ENCODE results near the gene MRPL16. TPM values are rescaled to one million over a fixed set of nuclear protein-coding genes. Genes with fewer than 3 reads are reported as not detected.

Gene MRPL16
- total RNA-seq, 1 experiment from 2014 or later, result 70.1 TPM

GRCh38 chr11:59756558-59756840 is 54.1 kb downstream of the MRPL16 start:
- Histone ChIP-seq H3K4me2 (ENCODE audit: low read depth, low read length, poor library complexity, severe bottlenecking) (no peak overlapping the region), H2AFZ (ENCODE audit: low read length) (no peak overlapping the region), H3K79me2 (ENCODE audit: low read length) (no peaks in the 10 kb centered on the region), H4K20me1 (ENCODE audit: insufficient read depth, low read depth, low read length) (no peaks in the 10 kb centered on the region), H3K4me3 (ENCODE audit: low read length) (no peak overlapping the region), H3K36me3 (ENCODE audit: insufficient read depth, low read length) (no peaks in the 10 kb centered on the region), H3K27me3 (ENCODE audit: low read length) (no peaks in the 10 kb centered on the region), H3K27ac (ENCODE audit: low read length) (no peak overlapping the region), H3K4me1 (ENCODE audit: low read length) (peaks cover 16% of the 10 kb centered on the region), H3K9me2 (replicated peaks; ENCODE audit: insufficient read depth, low read length) (no peaks in the 10 kb centered on the region), H3K9me3 (ENCODE audit: low read length) (no peaks in the 10 kb centered on the region), H3K9ac (ENCODE audit: low read length) (no peak overlapping the region)
- no peak for DNase-seq

Other genes starting within 250 kb of the MRPL16 start
- gene OSBP, start 195.0 kb downstream of the MRPL16 start, total RNA-seq (2014; rRNA removed; shearing (Covaris generic); ENCODE audit: low replicate concordance), result 17.2 and 29.7 TPM in 2 replicates
- 14.2 and 31.9 TPM in 2 replicates for gene PATL1, start 141.7 kb downstream of the MRPL16 start, total RNA-seq (2014; rRNA removed; shearing (Covaris generic); ENCODE audit: low replicate concordance)
- not detected in 2 replicates for gene OR10V1, start 96.9 kb downstream of the MRPL16 start, total RNA-seq (2014; rRNA removed; shearing (Covaris generic); ENCODE audit: low replicate concordance)
- 7.9 and 14.6 TPM in 2 replicates for gene STX3, start 55.4 kb downstream of the MRPL16 start, total RNA-seq (2014; rRNA removed; shearing (Covaris generic); ENCODE audit: low replicate concordance)
- not detected in 2 replicates for gene CBLIF, start 34.7 kb upstream of the MRPL16 start, total RNA-seq (2014; rRNA removed; shearing (Covaris generic); ENCODE audit: low replicate concordance)
- not detected in 2 replicates for gene TCN1, start 55.7 kb upstream of the MRPL16 start, total RNA-seq (2014; rRNA removed; shearing (Covaris generic); ENCODE audit: low replicate concordance)
- gene OOSP3, start 68.0 kb upstream of the MRPL16 start, total RNA-seq (2014; rRNA removed; shearing (Covaris generic); ENCODE audit: low replicate concordance), result not detected in 2 replicates
- gene OOSP1, start 127.7 kb upstream of the MRPL16 start, total RNA-seq (2014; rRNA removed; shearing (Covaris generic); ENCODE audit: low replicate concordance), result not detected in 2 replicates
- not detected in 2 replicates for gene OOSP4A, start 153.3 kb upstream of the MRPL16 start, total RNA-seq (2014; rRNA removed; shearing (Covaris generic); ENCODE audit: low replicate concordance)
- gene OOSP4B, start 206.4 kb upstream of the MRPL16 start, total RNA-seq (2014; rRNA removed; shearing (Covaris generic); ENCODE audit: low replicate concordance), result not detected in 2 replicates
- not detected in 2 replicates for gene OOSP2, start 229.6 kb upstream of the MRPL16 start, total RNA-seq (2014; rRNA removed; shearing (Covaris generic); ENCODE audit: low replicate concordance)
- gene MS4A3, start 245.9 kb upstream of the MRPL16 start, total RNA-seq (2014; rRNA removed; shearing (Covaris generic); ENCODE audit: low replicate concordance), result not detected in 2 replicates